SK-N-SH (cell line): ENCODE measurements around the gene ALPG. TPM values are rescaled to one million over a fixed set of nuclear protein-coding genes. Genes with fewer than 3 reads are reported as not detected.

ENCODE experiments used
- CTCF ChIA-PET: fragments of 300-600, 350-600 bp; formaldehyde crosslinking; extraction: SDS; loops from one replicate; lab custom pipeline; 2021; lab: Yijun Ruan, JAX
- POLR2A ChIA-PET: fragments of 350-600 bp; sonication (Branson Sonifier 250); formaldehyde crosslinking; extraction: SDS; loops from one replicate; lab custom pipeline; 2020; ENCODE audit warnings: antibody characterized with exemption, inconsistent platforms; lab: Yijun Ruan, JAX
- DNase-seq: peaks from one replicate; pipeline ENCODE4 v3.0.0; 2012
- H2AFZ ChIP-seq: fragments of 200-600 bp; sonication (generic); 2 replicates; pipeline ENCODE4 v1.8.1; 2016; ENCODE audit warnings: antibody characterized with exemption, mild to moderate bottlenecking, low read depth
- H3F3A ChIP-seq: fragments of 200-600 bp; sonication (generic); replicated peaks from 2 replicates; pipeline ENCODE3; 2016; ENCODE audit warnings: antibody characterized with exemption, mild to moderate bottlenecking; ENCODE audit not compliant: insufficient read depth
- H3K27ac ChIP-seq, 2 experiments: fragments of 200-500 bp in 1 of 2; fragments of 200-600 bp in 1 of 2; sonication (Bioruptor generic) in 1 of 2; sonication (generic), shearing (Covaris generic) in 1 of 2; 2 replicates each; pipeline versions ENCODE4 v1.5.1 to v1.6.1; 2014 to 2016; ENCODE audit warnings: low read depth in 2 of 2, inconsistent platforms in 1 of 2, low read length in 1 of 2, mild to moderate bottlenecking in 1 of 2, mixed read lengths in 1 of 2
- H3K27me3 ChIP-seq: fragments of 200-600 bp; sonication (generic), shearing (Covaris generic); 2 replicates; pipeline ENCODE4 v1.6.1; 2016; ENCODE audit warnings: mixed run types; ENCODE audit not compliant: insufficient read depth
- H3K36me3 ChIP-seq, 2 experiments: fragments of 200-500 bp in 1 of 2; fragments of 200-600 bp in 1 of 2; sonication (Bioruptor generic) in 1 of 2; sonication (generic) in 1 of 2; replicated peaks in 1 of 2; 2 replicates each; pipeline versions ENCODE3 to v1.5.1; 2014 to 2016; ENCODE audit warnings: low read length in 1 of 2, mild to moderate bottlenecking in 1 of 2; ENCODE audit not compliant: insufficient read depth in 2 of 2, control insufficient read depth in 1 of 2
- H3K4me1 ChIP-seq, 2 experiments: fragments of 200-500 bp in 1 of 2; fragments of 200-600 bp in 1 of 2; sonication (Bioruptor generic) in 1 of 2; sonication (generic), shearing (Covaris generic) in 1 of 2; 2 replicates each; pipeline versions ENCODE4 v1.5.1 to v1.6.1; 2014 to 2016; ENCODE audit warnings: low read depth in 1 of 2, low read length in 1 of 2, mixed run types in 1 of 2; ENCODE audit not compliant: insufficient read depth in 2 of 2, control insufficient read depth in 1 of 2
- H3K4me2 ChIP-seq: fragments of 200-600 bp; sonication (generic), shearing (Covaris generic); 2 replicates; pipeline ENCODE4 v1.6.1; 2017; ENCODE audit warnings: mixed run types
- H3K4me3 ChIP-seq, 2 experiments: fragments of 200-500 bp in 1 of 2; fragments of 200-600 bp in 1 of 2; sonication (Bioruptor generic) in 1 of 2; sonication (generic), shearing (Covaris generic) in 1 of 2; 2 replicates each; pipeline versions ENCODE4 v1.5.1 to v1.8.1; 2014 to 2016; ENCODE audit warnings: low read depth in 2 of 2, inconsistent platforms in 1 of 2, low read length in 1 of 2, mild to moderate bottlenecking in 1 of 2, mixed read lengths in 1 of 2, moderate library complexity in 1 of 2
- H3K79me2 ChIP-seq: fragments of 200-600 bp; sonication (generic); 2 replicates; pipeline ENCODE4 v1.8.1; 2017; ENCODE audit warnings: mild to moderate bottlenecking; ENCODE audit not compliant: insufficient read depth
- H3K9ac ChIP-seq: fragments of 200-600 bp; sonication (generic); 2 replicates; pipeline ENCODE4 v1.6.1; 2017; ENCODE audit warnings: mixed run types
- H3K9me2 ChIP-seq: fragments of 200-600 bp; sonication (generic); 2 replicates; pipeline ENCODE4 v1.6.1; 2017; ENCODE audit warnings: mixed run types
- H3K9me3 ChIP-seq: fragments of 200-600 bp; sonication (generic); 2 replicates; pipeline ENCODE4 v1.6.1; 2017; ENCODE audit warnings: mixed run types, mild to moderate bottlenecking, moderate library complexity
- H4K20me1 ChIP-seq: fragments of 200-600 bp; sonication (generic); 2 replicates; pipeline ENCODE4 v1.6.1; 2017; ENCODE audit warnings: mild to moderate bottlenecking, mixed run types; ENCODE audit not compliant: insufficient read depth
- CHD2 ChIP-seq: fragments of 150-350 bp; IDR thresholded peaks from 2 replicates; pipeline ENCODE4 v1.6.1; 2018; ENCODE audit warnings: low read length; ENCODE audit not compliant: partially characterized antibody
- EP300 ChIP-seq, 2 experiments: IDR thresholded peaks; 2 replicates each; pipeline versions ENCODE4 v1.4.0 to v1.6.1; 2012; ENCODE audit warnings: borderline replicate concordance in 1 of 2, low read depth in 1 of 2, low read length in 1 of 2
- EZH2phosphoT487 ChIP-seq: fragments of 200-600 bp; sonication (generic); IDR thresholded peaks from 2 replicates; pipeline ENCODE4 v1.6.1; 2017; ENCODE audit warnings: low read depth, mixed run types, mild to moderate bottlenecking, antibody characterized with exemption, moderate library complexity, borderline replicate concordance
- FOSL2 ChIP-seq: IDR thresholded peaks from 2 replicates; pipeline ENCODE4 v1.4.0; 2012; ENCODE audit warnings: low read depth, mild to moderate bottlenecking, moderate library complexity, borderline replicate concordance
- FOXM1 ChIP-seq: IDR thresholded peaks from 2 replicates; pipeline ENCODE4 v1.4.0; 2012; ENCODE audit warnings: low read depth, mild to moderate bottlenecking
- GATA2 ChIP-seq: sonication (generic); formaldehyde crosslinking; IDR thresholded peaks from 2 replicates; pipeline ENCODE4 v1.5.0; 2020; ENCODE audit warnings: mild to moderate bottlenecking, missing genetic modification reagents
- MAX ChIP-seq: IDR thresholded peaks from 2 replicates; pipeline ENCODE4 v1.4.0; 2012; ENCODE audit warnings: low read depth
- MEF2A ChIP-seq: IDR thresholded peaks from 2 replicates; pipeline ENCODE4 v1.4.0; 2012; ENCODE audit warnings: low read depth, borderline replicate concordance
- RCOR1 ChIP-seq: fragments of 150-350 bp; IDR thresholded peaks from 2 replicates; pipeline ENCODE4 v1.6.1; 2017; ENCODE audit warnings: antibody characterized with exemption, low read length
- RFX5 ChIP-seq: IDR thresholded peaks from 2 replicates; pipeline ENCODE4 v1.6.1; 2012; ENCODE audit warnings: mild to moderate bottlenecking, improper control_type of control experiment, low read length
- RXRA ChIP-seq: IDR thresholded peaks from 2 replicates; pipeline ENCODE4 v1.4.0; 2012; ENCODE audit warnings: low read depth, mild to moderate bottlenecking, borderline replicate concordance
- SIN3A ChIP-seq: IDR thresholded peaks from 2 replicates; pipeline ENCODE4 v1.6.1; 2012; ENCODE audit warnings: low read depth, mild to moderate bottlenecking, low read length, moderate library complexity, borderline replicate concordance
- SMC3 ChIP-seq: IDR thresholded peaks from 2 replicates; pipeline ENCODE4 v1.6.1; 2012; ENCODE audit warnings: low read depth, low read length, improper control_type of control experiment
- TEAD4 ChIP-seq: IDR thresholded peaks from 2 replicates; pipeline ENCODE4 v1.4.0; 2012; ENCODE audit warnings: mild to moderate bottlenecking, borderline replicate concordance; ENCODE audit not compliant: insufficient read depth
- USF2 ChIP-seq: fragments of 150-350 bp; IDR thresholded peaks from 2 replicates; pipeline ENCODE4 v1.6.1; 2017; ENCODE audit warnings: antibody characterized with exemption, low read length, low read depth, borderline replicate concordance
- YY1 ChIP-seq: IDR thresholded peaks from 2 replicates; pipeline ENCODE4 v1.4.0; 2012; ENCODE audit warnings: low read depth, mild to moderate bottlenecking
- ZBTB33 ChIP-seq: IDR thresholded peaks from 2 replicates; pipeline ENCODE4 v1.4.0; 2012; ENCODE audit warnings: low read depth, borderline replicate concordance
- WGBS: methylation state at CpG from one replicate; pipeline ENCODE4 v1.1.6; 2017; ENCODE audit warnings: low lambda C conversion rate; 5-methylcytosine and 5-hydroxymethylcytosine counted together
- polyA plus RNA-seq, 3 experiments: library from polyadenylated mRNA; depleted of rRNA; stranded (reverse); fragments of >200 nt; gene quantifications; 2 replicates each; pipeline ENCODE4 v1.2.3, GENCODE V29; 2012

Gene ALPG
- polyA plus RNA-seq, 1 of the 3 experiments (the other 2 are of a cell fraction) = not detected

GRCh38 chr2:232434563-232435374 lies 28.1 kb downstream of the ALPG start:
- Histone ChIP-seq H3K4me2 (no peak overlapping the region), H3K27me3 (no peaks in the 10 kb centered on the region; the same call in 1 of the 2 replicates), H4K20me1 (no peaks in the 10 kb centered on the region), H3K9me2 (no peaks in the 10 kb centered on the region), H2AFZ (no peak overlapping the region), H3K36me3 (no peaks in the 10 kb centered on the region), H3K27ac (no peak overlapping the region), H3K4me1 (no peaks in the 10 kb centered on the region), H3K9ac (no peak overlapping the region), H3K4me3 (no peak overlapping the region), H3K79me2 (no peaks in the 10 kb centered on the region), H3K9me3 (no peaks in the 10 kb centered on the region), H3F3A (no peaks in the 10 kb centered on the region)
- DNase-seq = peak; percentile 15
- POLR2A ChIA-PET = interaction anchor here (0.7 kb wide), 1 partner anchor 82 kb away, joined by 3 read pairs; no protein-coding TSS in a partner anchor
- CTCF ChIA-PET = interaction anchor here (0.7 to 5.0 kb wide), 9 partner anchors 10 to 534 kb away, joined by 3 to 40 read pairs (median 5); no protein-coding TSS in a partner anchor
- TF ChIP-seq MEF2A (no peak), RXRA (no peak), EZH2phosphoT487 (no peak), RCOR1 (no peak), SIN3A (no peak)
- 60% methylated on average over 5 of the region's 12 CpGs for WGBS

GRCh38 chr2:232435375-232435648 lies 28.7 kb downstream of the ALPG start:
- Histone ChIP-seq H3K36me3 (no peaks in the 10 kb centered on the region), H3F3A (no peaks in the 10 kb centered on the region), H4K20me1 (no peaks in the 10 kb centered on the region), H3K9ac (no peak overlapping the region), H3K4me2 (no peak overlapping the region), H3K9me2 (no peaks in the 10 kb centered on the region), H3K79me2 (no peaks in the 10 kb centered on the region), H3K4me3 (no peak overlapping the region), H3K9me3 (no peaks in the 10 kb centered on the region), H3K27me3 (no peaks in the 10 kb centered on the region; the same call in 1 of the 2 replicates), H3K27ac (no peak overlapping the region), H3K4me1 (no peaks in the 10 kb centered on the region), H2AFZ (no peak overlapping the region)
- ChIA-PET CTCF (interaction anchor here (0.7 to 5.0 kb wide), 10 partner anchors 9 to 535 kb away, joined by 3 to 40 read pairs (median 4); no protein-coding TSS in a partner anchor), POLR2A (no interaction called here)
- TF ChIP-seq EP300 (IDR thresholded peaks at IDR 0.05; ENCODE audit: borderline replicate concordance in 1 of 2, low read depth in 1 of 2, low read length in 1 of 2) (no peak), FOSL2 (no peak), ZBTB33 (no peak), FOXM1 (no peak), TEAD4 (no peak), YY1 (no peak), GATA2 (CRISPR knock-in tag) (no peak), EZH2phosphoT487 (no peak), MEF2A (no peak), CHD2 (no peak), MAX (no peak), USF2 (no peak), RFX5 (no peak), SIN3A (no peak), SMC3 (no peak)
- 71% methylated on average over 3 of the region's 4 CpGs for WGBS
- no peak for DNase-seq
